IgD-negative memory B cell (primary cell): ENCODE data around the gene SERAC1. TPM values are rescaled to one million over a fixed set of nuclear protein-coding genes. Genes with fewer than 3 reads are reported as not detected.

ENCODE experiments used
- H3K27ac Mint-ChIP-seq, 3 donors: one replicate each; pipeline ENCODE4 v1.8.0; 2020 to 2022; ENCODE audit warnings: mild to moderate bottlenecking in 3 of 3, mixed read lengths in 3 of 3, moderate library complexity in 1 of 3
- H3K27me3 Mint-ChIP-seq: one replicate; pipeline ENCODE4 v1.8.0; 2021; ENCODE audit warnings: mixed read lengths
- H3K36me3 Mint-ChIP-seq: one replicate; pipeline ENCODE4 v1.8.0; 2020; ENCODE audit warnings: mild to moderate bottlenecking, mixed read lengths
- H3K4me1 Mint-ChIP-seq, 3 donors: one replicate each; pipeline ENCODE4 v1.8.0; 2020 to 2022; ENCODE audit warnings: mixed read lengths in 3 of 3, mild to moderate bottlenecking in 1 of 3
- H3K4me3 Mint-ChIP-seq, 4 donors: one replicate each; pipeline ENCODE4 v1.8.0; 2020 to 2022; ENCODE audit warnings: mild to moderate bottlenecking in 4 of 4, mixed read lengths in 4 of 4, moderate library complexity in 3 of 4
- H3K9me3 Mint-ChIP-seq, 3 donors: one replicate each; pipeline ENCODE4 v1.8.0; 2020 to 2021; ENCODE audit warnings: mixed read lengths in 3 of 3, mild to moderate bottlenecking in 1 of 3
- polyA plus RNA-seq: library from polyadenylated mRNA; unstranded; fragments of 300-500 nt; fragmentation: Illumina TruSeq; gene quantifications from one replicate; pipeline ENCODE4 v1.2.3, GENCODE V29; 2021

The SERAC1 gene
- polyA plus RNA-seq, 1 donor from 2014 or later, result 2.1 TPM

DNA sequence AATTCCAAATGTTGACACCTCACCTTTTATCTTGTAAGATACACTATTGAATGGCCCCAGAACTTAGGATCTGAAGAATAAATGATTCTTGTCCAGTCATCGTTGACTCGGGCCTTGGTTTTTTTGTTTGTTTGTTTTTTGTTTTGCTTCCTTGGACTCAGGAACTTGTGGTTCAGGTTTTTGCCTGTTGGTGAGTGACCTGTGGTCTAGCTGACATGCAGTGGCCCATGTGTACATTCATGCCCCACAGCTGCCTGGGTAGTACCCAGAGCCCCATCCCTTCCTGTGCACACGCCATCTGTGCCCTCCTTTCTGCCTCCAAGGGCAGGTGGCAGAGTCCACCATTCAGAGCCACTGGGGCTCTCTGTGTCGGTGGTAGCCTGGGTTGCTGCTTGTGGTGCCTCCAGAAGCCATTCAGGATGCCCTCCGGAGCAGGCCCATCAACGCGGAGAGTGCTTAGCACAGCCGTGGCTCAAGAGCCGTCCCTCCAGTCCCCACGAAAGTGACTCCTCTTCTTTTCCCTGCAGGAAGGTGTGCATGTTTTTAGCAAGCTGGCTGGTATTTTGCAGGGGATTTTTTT, 100.5 kb downstream of the SERAC1 start:
- Mint-ChIP-seq H3K9me3 (no peaks in the 10 kb centered on the region), H3K4me1 (peaks cover 3 to 4% (median 4%) of the 10 kb centered on the region in 3 donors), H3K27me3 (no peaks in the 10 kb centered on the region), H3K4me3 (no peak overlapping the region), H3K27ac (no peak overlapping the region), H3K36me3 (peaks cover 6% of the 10 kb centered on the region)

DNA sequence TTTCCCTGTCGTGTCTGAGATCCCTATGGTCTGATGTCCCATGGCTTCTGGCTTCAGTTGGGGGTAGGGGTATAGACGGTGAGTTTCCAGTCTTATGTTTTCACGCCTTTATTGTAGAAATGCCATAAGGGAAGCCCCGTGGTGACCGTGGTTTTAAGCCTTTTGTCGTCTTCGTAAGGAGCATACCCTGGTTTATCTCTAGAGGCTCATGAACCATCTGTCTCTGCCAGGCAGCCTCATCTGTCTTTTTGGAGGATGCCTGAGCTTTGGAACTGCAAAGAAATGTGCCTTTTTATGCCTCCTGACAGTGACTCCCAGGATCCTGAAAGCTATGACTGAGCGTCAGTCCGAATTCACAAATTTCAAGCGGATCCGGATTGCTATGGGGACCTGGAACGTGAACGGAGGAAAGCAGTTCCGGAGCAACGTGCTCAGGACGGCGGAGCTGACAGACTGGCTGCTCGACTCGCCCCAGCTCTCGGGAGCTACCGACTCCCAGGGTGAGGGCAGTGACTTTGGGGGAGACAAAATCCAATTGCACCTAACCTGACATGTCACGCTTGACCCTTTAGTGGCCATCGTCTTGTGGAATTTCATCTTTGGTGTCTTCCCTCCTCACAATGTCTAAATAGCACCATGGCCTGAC, 101.8 kb downstream of the SERAC1 start:
- Mint-ChIP-seq H3K9me3 (no peaks in the 10 kb centered on the region), H3K4me1 (no peaks in the 10 kb centered on the region), H3K27me3 (no peaks in the 10 kb centered on the region), H3K27ac (no peak overlapping the region), H3K36me3 (peaks cover 4% of the 10 kb centered on the region), H3K4me3 (no peak overlapping the region)

DNA sequence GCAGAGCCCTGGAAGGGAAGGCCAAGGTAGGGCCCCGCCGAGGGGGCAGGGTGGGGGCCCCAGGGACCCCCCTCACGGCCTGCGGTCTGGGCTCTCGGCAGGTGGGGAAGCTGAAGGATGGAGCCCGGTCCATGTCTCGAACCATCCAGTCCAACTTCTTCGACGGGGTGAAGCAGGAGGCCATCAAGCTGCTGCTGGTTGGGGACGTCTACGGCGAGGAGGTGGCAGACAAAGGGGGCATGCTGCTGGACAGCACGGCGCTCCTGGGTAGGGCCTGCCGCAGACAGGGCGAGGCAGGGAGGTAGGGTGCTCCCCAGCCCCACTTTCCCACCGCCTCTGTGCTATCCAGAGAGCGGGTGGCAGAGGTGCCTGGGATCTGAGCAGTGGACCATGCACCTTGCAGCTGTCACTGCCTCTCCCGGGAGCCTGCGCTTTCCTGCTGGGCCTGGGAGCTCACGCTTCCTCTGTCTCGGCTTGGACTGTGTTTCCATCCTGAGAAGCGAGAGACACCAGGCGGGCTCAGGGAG, 103.3 kb downstream of the SERAC1 start:
- Mint-ChIP-seq H3K27me3 (no peaks in the 10 kb centered on the region), H3K4me3 (no peak overlapping the region), H3K27ac (no peak overlapping the region), H3K36me3 (peaks cover 4% of the 10 kb centered on the region), H3K9me3 (no peaks in the 10 kb centered on the region), H3K4me1 (no peaks in the 10 kb centered on the region)

DNA sequence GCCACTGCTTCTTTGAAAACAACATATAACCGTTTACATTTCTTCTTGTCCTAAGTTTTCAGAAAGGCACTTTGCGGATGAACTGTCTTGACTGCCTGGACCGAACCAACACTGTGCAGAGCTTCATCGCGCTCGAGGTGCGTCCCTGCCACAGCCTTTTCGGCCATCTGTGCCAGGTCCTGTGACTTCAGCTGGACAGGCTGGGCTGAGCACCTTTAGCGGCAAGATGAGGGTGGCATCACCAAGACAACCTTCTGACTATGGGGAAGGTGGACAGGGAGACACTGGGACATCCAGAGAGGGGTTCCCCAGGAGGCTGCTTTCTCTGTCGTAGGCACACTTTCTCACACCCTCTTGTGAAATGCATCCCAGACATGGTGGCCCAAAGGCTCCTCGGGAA, 104.3 kb downstream of the SERAC1 start:
- H3K27me3 Mint-ChIP-seq, result no peaks in the 10 kb centered on the region
- no peak overlapping the region for H3K4me3 Mint-ChIP-seq
- no peaks in the 10 kb centered on the region for H3K4me1 Mint-ChIP-seq
- no peaks in the 10 kb centered on the region for H3K9me3 Mint-ChIP-seq
- H3K36me3 Mint-ChIP-seq, result peaks cover 4% of the 10 kb centered on the region
- H3K27ac Mint-ChIP-seq, result peak overlapping the region in 1 of 3 donors; percentile 27

DNA sequence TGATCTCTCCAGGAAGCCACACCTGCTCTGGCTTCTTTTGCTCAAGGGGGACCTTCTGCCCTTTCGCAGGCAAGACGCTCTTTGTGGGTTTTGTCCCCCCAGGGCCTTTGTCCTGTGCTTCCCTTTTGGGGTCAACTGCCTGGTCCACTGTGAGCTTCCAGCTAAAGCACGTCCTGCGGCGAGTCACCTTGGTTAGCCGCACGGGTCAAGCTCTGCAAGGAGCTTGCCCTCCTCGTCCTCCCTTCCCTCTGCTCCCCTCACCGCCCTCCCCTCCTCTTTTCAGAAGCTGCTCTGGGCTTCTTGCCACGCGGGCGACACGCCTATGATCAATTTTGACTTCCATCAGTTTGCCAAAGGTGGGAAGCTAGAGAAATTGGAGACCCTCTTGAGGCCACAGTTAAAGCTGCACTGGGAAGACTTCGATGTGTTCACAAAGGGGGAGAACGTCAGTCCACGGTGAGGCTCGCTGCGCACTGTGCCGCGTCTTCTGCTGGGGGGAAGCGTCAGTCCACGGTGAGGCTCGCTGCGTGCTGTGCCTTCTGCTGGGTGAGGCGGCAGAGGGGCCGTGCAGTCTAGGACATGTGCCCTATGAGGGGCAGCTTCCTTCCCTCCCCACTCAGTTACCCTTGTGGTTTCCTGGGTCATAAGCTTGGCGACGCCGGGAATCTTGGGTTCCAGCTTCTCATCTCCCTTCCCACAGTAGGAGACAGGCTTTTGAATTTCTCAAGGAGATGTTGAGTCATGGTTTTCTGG, 106.2 kb downstream of the SERAC1 start:
- no peaks in the 10 kb centered on the region for H3K9me3 Mint-ChIP-seq
- H3K36me3 Mint-ChIP-seq, result peaks cover 4% of the 10 kb centered on the region
- no peaks in the 10 kb centered on the region for H3K27me3 Mint-ChIP-seq
- H3K27ac Mint-ChIP-seq, result no peak overlapping the region
- peaks cover 0 to 5% (median 4%) of the 10 kb centered on the region in 3 donors for H3K4me1 Mint-ChIP-seq
- H3K4me3 Mint-ChIP-seq, result no peak overlapping the region

DNA sequence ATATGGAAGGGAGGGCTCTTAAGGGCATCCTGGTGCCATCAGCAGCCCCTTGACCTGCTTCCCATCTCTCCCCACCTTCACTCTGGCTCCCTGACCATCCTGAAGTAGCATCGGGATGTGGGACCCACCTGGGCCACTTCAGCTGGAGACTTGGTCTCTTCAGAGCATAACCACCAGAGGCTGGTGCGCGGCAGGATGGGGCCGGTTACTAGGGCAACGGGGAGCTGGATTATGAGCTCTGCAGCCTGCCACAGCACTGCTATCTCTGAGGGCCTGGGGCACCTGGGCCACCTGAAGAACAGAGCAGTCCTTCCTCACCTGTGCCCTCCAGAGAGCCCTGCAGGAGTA, 106.7 kb downstream of the SERAC1 start:
- H3K27ac Mint-ChIP-seq, result no peak overlapping the region
- no peaks in the 10 kb centered on the region for H3K9me3 Mint-ChIP-seq
- no peak overlapping the region for H3K4me3 Mint-ChIP-seq
- peaks cover 2 to 6% (median 5%) of the 10 kb centered on the region in 3 donors for H3K4me1 Mint-ChIP-seq
- H3K36me3 Mint-ChIP-seq, result peaks cover 4% of the 10 kb centered on the region
- no peaks in the 10 kb centered on the region for H3K27me3 Mint-ChIP-seq

DNA sequence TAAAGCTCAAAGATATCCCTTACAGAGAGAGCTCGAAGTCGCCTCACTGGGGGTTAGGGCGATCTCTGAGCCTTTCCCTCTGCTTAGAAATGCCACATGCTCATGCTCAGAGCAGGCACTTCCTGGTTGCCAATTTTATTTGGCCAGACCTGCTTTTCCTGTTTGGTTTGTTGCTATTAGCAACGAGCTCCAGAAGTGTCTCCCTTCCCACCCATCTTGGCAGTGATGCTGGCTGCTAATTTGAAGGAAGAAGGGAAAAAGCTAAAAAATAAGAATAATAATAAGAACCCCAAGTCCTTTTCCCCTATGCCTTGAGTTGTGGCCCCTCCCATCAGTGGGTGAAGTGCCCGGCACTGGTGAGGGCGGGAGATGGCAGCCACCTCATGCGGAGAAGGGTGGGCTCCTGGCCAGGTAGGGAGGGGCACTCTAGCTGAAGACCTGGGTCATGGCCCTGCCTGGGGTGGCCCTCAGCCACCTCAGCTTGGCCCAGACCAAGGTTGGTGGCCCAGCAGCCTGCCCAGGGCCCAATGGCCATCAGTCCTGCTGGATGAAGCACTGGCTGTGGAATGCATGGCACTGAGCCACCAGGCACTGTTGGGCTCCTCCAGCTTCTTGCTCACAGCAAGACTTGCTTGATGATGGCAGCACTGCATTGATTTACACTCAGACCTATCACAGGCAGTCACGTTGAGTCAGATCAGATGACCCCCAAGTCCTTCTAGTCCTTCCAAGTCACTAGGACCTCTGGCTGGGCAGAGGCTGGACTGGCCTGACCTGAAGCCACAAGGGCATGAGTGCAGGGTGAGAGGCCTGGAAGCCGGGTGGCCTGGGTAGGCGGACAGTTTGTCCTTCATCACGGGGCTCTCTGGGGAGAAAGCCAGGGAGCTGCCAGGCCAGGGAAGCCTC, 107.4 kb downstream of the SERAC1 start:
- H3K27me3 Mint-ChIP-seq, result no peaks in the 10 kb centered on the region
- no peak overlapping the region for H3K4me3 Mint-ChIP-seq
- H3K36me3 Mint-ChIP-seq, result peaks cover 3% of the 10 kb centered on the region
- no peaks in the 10 kb centered on the region for H3K9me3 Mint-ChIP-seq
- H3K27ac Mint-ChIP-seq, result no peak overlapping the region
- H3K4me1 Mint-ChIP-seq, result peaks cover 7 to 11% (median 9%) of the 10 kb centered on the region in 3 donors

Other genes with a start within 250 kb of the SERAC1 start
- 13.7 TPM for gene SYNJ2, start 186.4 kb downstream of the SERAC1 start, polyA plus RNA-seq
- gene GTF2H5, start 88 bp upstream of the SERAC1 start, polyA plus RNA-seq, result 19.7 TPM
- gene TULP4, start 144.2 kb upstream of the SERAC1 start, polyA plus RNA-seq, result 42.3 TPM